Loucy (cell line): ENCODE results near the gene TYW5.

Source experiments
- H2AFZ ChIP-seq: fragments of 200-600 bp; sonication (generic); 2 replicates; pipeline ENCODE4 v1.6.0; 2016; ENCODE audit warnings: antibody characterized with exemption, mild to moderate bottlenecking, low read length, moderate library complexity
- H3F3A ChIP-seq: fragments of 200-600 bp; 2 replicates; pipeline ENCODE4 v1.6.0; 2016; ENCODE audit warnings: antibody characterized with exemption, low read depth, mild to moderate bottlenecking
- H3K27me3 ChIP-seq: fragments of 200-600 bp; sonication (generic); 2 replicates; pipeline ENCODE4 v1.6.1; 2014; ENCODE audit warnings: low read length, mild to moderate bottlenecking; ENCODE audit not compliant: insufficient read depth, poor library complexity, severe bottlenecking
- H3K36me3 ChIP-seq: fragments of 200-600 bp; sonication (generic); 2 replicates; pipeline ENCODE4 v1.6.1; 2016; ENCODE audit warnings: low read length; ENCODE audit not compliant: insufficient read depth
- H3K4me1 ChIP-seq: fragments of 200-600 bp; sonication (generic); 2 replicates; pipeline ENCODE4 v1.5.1; 2014; ENCODE audit warnings: low read length, mild to moderate bottlenecking; ENCODE audit not compliant: insufficient read depth, poor library complexity, severe bottlenecking
- H3K4me2 ChIP-seq: fragments of 200-600 bp; sonication (generic); 2 replicates; pipeline ENCODE4 v1.6.0; 2014; ENCODE audit warnings: antibody characterized with exemption, low read length, low read depth, mild to moderate bottlenecking; ENCODE audit not compliant: poor library complexity, severe bottlenecking
- H3K4me3 ChIP-seq: fragments of 200-600 bp; sonication (generic); 2 replicates; pipeline ENCODE4 v1.5.1; 2014; ENCODE audit warnings: low read length, mild to moderate bottlenecking, mixed read lengths; ENCODE audit not compliant: poor library complexity, severe bottlenecking
- H3K79me2 ChIP-seq: fragments of 200-600 bp; sonication (generic); 2 replicates; pipeline ENCODE4 v1.6.1; 2014; ENCODE audit warnings: low read length; ENCODE audit not compliant: insufficient read depth
- H3K9ac ChIP-seq: fragments of 200-600 bp; sonication (generic); 2 replicates; pipeline ENCODE4 v1.6.0; 2014; ENCODE audit warnings: mild to moderate bottlenecking, low read depth, low read length, moderate library complexity; ENCODE audit not compliant: poor library complexity, severe bottlenecking
- H3K9me2 ChIP-seq: fragments of 200-600 bp; sonication (generic); replicated peaks from 2 replicates; pipeline ENCODE4 v1.6.1; 2016; ENCODE audit warnings: low read depth, low read length, mixed read lengths
- H3K9me3 ChIP-seq: fragments of 200-600 bp; sonication (generic); 2 replicates; pipeline ENCODE4 v1.6.1; 2014; ENCODE audit warnings: mild to moderate bottlenecking, antibody characterized with exemption, low read length, low read depth; ENCODE audit not compliant: insufficient read depth
- H4K20me1 ChIP-seq: fragments of 200-600 bp; sonication (generic); 2 replicates; pipeline ENCODE4 v1.6.0; 2014; ENCODE audit warnings: antibody characterized with exemption, low read length, mild to moderate bottlenecking; ENCODE audit not compliant: insufficient read depth, poor library complexity, severe bottlenecking
- CTCF ChIP-seq: fragments of 200-600 bp; sonication (generic); conservative IDR thresholded peaks from 2 replicates; pipeline ENCODE4 v1.5.1; 2014; ENCODE audit warnings: mild to moderate bottlenecking, antibody characterized with exemption, low read length
- EZH2phosphoT487 ChIP-seq: fragments of 200-600 bp; IDR thresholded peaks from 2 replicates; pipeline ENCODE4 v1.6.1; 2018; ENCODE audit warnings: antibody characterized with exemption, mild to moderate bottlenecking, moderate library complexity, borderline replicate concordance

TYW5 gene

GRCh38 chr2:199983534-199983933 lies 28.2 kb upstream of the TYW5 start:
- Histone ChIP-seq H2AFZ (no peak overlapping the region), H3K36me3 (no peaks in the 10 kb centered on the region), H3K4me3 (no peak overlapping the region), H3K9ac (no peak overlapping the region), H4K20me1 (no peaks in the 10 kb centered on the region), H3K4me1 (peaks cover 27% of the 10 kb centered on the region), H3K9me2 (no peaks in the 10 kb centered on the region), H3K79me2 (no peaks in the 10 kb centered on the region), H3K9me3 (no peaks in the 10 kb centered on the region), H3F3A (peaks cover 3% of the 10 kb centered on the region; the same call in 1 of the 2 replicates), H3K4me2 (no peak overlapping the region), H3K27me3 (peaks cover 19% of the 10 kb centered on the region)
- TF ChIP-seq CTCF (no peak), EZH2phosphoT487 (no peak)

DNA sequence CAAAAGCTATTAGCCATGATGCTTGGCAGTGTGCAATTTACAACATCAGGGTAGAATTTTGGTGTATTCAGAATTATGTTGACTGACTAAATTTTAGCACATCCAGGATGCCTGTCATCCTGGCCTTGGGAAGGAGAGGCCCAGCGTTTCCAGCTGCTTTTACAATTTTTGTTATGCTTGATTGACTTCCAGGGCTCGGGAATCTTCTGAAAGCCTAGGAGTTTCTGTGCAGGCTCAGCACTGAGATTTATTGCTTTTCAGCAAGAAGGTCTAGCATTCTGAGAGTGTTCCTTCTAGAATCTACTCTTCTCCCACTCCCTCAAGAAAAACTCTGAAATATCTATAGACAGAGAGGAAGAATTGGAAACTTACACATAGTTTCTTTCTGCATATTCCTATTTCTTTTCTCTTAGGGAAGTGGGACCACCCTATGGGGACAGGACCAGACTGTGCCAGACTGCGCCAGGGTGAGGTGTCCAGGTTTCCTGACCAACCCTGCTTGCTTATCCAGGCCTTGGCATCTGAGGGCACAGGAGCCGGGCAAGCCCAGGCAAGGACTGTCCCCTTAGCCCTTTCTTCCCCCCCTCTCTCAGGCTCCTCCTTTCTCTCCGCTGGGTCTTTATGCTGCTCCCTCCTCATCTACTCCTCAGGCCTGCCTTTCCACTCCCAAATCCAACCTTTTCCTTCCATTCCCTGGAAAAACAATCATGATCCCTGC lies 27.0 kb upstream of the TYW5 start:
- TF ChIP-seq CTCF (no peak), EZH2phosphoT487 (no peak)
- Histone ChIP-seq H3K4me2 (no peak overlapping the region), H3K9me3 (no peaks in the 10 kb centered on the region), H3K4me1 (peaks cover 20% of the 10 kb centered on the region), H3K4me3 (no peak overlapping the region), H4K20me1 (no peaks in the 10 kb centered on the region), H3K9ac (no peak overlapping the region), H2AFZ (no peak overlapping the region), H3K9me2 (no peaks in the 10 kb centered on the region), H3F3A (peaks cover under 1% of the 10 kb centered on the region; the same call in 1 of the 2 replicates), H3K36me3 (no peaks in the 10 kb centered on the region), H3K27me3 (peaks cover 19% of the 10 kb centered on the region), H3K79me2 (no peaks in the 10 kb centered on the region)

GRCh38 chr2:199979832-199980628 lies 24.7 kb upstream of the TYW5 start:
- Histone ChIP-seq H2AFZ (peak overlapping the region; percentile 4), H3K4me2 (no peak overlapping the region), H3K4me3 (no peak overlapping the region), H4K20me1 (no peaks in the 10 kb centered on the region), H3F3A (no peaks in the 10 kb centered on the region), H3K79me2 (no peaks in the 10 kb centered on the region), H3K36me3 (no peaks in the 10 kb centered on the region), H3K9ac (no peak overlapping the region), H3K9me3 (no peaks in the 10 kb centered on the region), H3K27me3 (peaks cover 19% of the 10 kb centered on the region), H3K9me2 (no peaks in the 10 kb centered on the region), H3K4me1 (peaks cover 5% of the 10 kb centered on the region)
- TF ChIP-seq EZH2phosphoT487: no peak
- peak; percentile 94 for TF ChIP-seq CTCF
